SU-DHL-6 (cell line): ENCODE data around the gene IDH3B.

Experiments used
- H2AFZ ChIP-seq: fragments of 200-600 bp; sonication (generic); 2 replicates; pipeline ENCODE4 v1.6.1; 2014; ENCODE audit warnings: low read depth, mild to moderate bottlenecking, moderate library complexity, mixed read lengths, antibody characterized with exemption, low read length; ENCODE audit not compliant: severe bottlenecking
- H3F3A ChIP-seq: fragments of 200-600 bp; shearing (Covaris generic); 2 replicates; pipeline ENCODE4 v1.6.0; 2016; ENCODE audit warnings: antibody characterized with exemption, mild to moderate bottlenecking; ENCODE audit not compliant: insufficient read depth
- H3K27ac ChIP-seq: fragments of 200-600 bp; sonication (generic); 2 replicates; pipeline ENCODE4 v1.5.1; 2016; ENCODE audit warnings: low read depth, mild to moderate bottlenecking, low read length, moderate library complexity, mixed read lengths
- H3K27me3 ChIP-seq: fragments of 200-600 bp; sonication (generic), shearing (Covaris generic); 2 replicates; pipeline ENCODE4 v1.6.0; 2014; ENCODE audit warnings: mild to moderate bottlenecking, low read length
- H3K36me3 ChIP-seq: fragments of 200-600 bp; sonication (generic); 2 replicates; pipeline ENCODE4 v1.6.1; 2014; ENCODE audit warnings: mild to moderate bottlenecking, low read length, mixed read lengths
- H3K4me2 ChIP-seq: fragments of 300-600, 200-600 bp; shearing (Covaris generic), sonication (generic); 2 replicates; pipeline ENCODE4 v1.6.0; 2014; ENCODE audit warnings: low read length, low read depth, mild to moderate bottlenecking; ENCODE audit not compliant: poor library complexity, severe bottlenecking
- H3K4me3 ChIP-seq: fragments of 200-600 bp; sonication (generic); 2 replicates; pipeline ENCODE4 v1.5.1; 2014; ENCODE audit warnings: antibody characterized with exemption, low read length, mild to moderate bottlenecking, mixed read lengths; ENCODE audit not compliant: insufficient read depth, poor library complexity, severe bottlenecking
- H3K79me2 ChIP-seq: fragments of 200-600 bp; sonication (generic); 2 replicates; pipeline ENCODE4 v1.6.1; 2014; ENCODE audit warnings: mild to moderate bottlenecking, low read length, moderate library complexity; ENCODE audit not compliant: insufficient read depth
- H3K9ac ChIP-seq: fragments of 200-600 bp; sonication (generic); 2 replicates; pipeline ENCODE4 v1.7.0; 2014; ENCODE audit warnings: mild to moderate bottlenecking, low read length
- H3K9me2 ChIP-seq: fragments of 200-600 bp; sonication (generic); replicated peaks from 2 replicates; pipeline ENCODE4 v1.6.1; 2014; ENCODE audit warnings: low read length; ENCODE audit not compliant: insufficient read depth
- H3K9me3 ChIP-seq: fragments of 200-600 bp; sonication (generic); 2 replicates; pipeline ENCODE4 v1.6.1; 2014; ENCODE audit warnings: low read length, mixed read lengths; ENCODE audit not compliant: insufficient read depth
- H4K20me1 ChIP-seq: fragments of 200-600 bp; sonication (generic); 2 replicates; pipeline ENCODE4 v1.6.1; 2014; ENCODE audit warnings: low read depth, mild to moderate bottlenecking, antibody characterized with exemption, low read length, moderate library complexity, mixed read lengths
- CTCF ChIP-seq: fragments of 200-600 bp; sonication (generic); IDR thresholded peaks from one replicate; pipeline ENCODE4 v1.5.1; 2017; ENCODE audit warnings: antibody characterized with exemption, mild to moderate bottlenecking, low read length, moderate library complexity; ENCODE audit not compliant: insufficient read depth, poor library complexity, severe bottlenecking
- EZH2phosphoT487 ChIP-seq: fragments of 200-600 bp; sonication (generic), shearing (Covaris generic); conservative IDR thresholded peaks from 2 replicates; pipeline ENCODE4 v1.6.1; 2018; ENCODE audit warnings: mild to moderate bottlenecking, antibody characterized with exemption, low read length, moderate library complexity, mixed read lengths

Gene IDH3B

GRCh38 chr20:2655331-2656116, 8.5 kb downstream of the IDH3B start:
- peaks cover 43% of the 10 kb centered on the region for H3K36me3 ChIP-seq

GRCh38 chr20:2654831-2655230, 9.2 kb downstream of the IDH3B start:
- Histone ChIP-seq H3K9me2 (no peaks in the 10 kb centered on the region), H3K4me2 (no peak overlapping the region), H4K20me1 (peaks cover 24% of the 10 kb centered on the region; the same call in 1 of the 2 replicates), H3K36me3 (peaks cover 43% of the 10 kb centered on the region), H3K79me2 (peaks cover 33% of the 10 kb centered on the region), H3K4me3 (no peak overlapping the region), H3F3A (peaks cover 85% of the 10 kb centered on the region), H3K9me3 (no peaks in the 10 kb centered on the region), H3K27ac (no peak overlapping the region), H2AFZ (no peak overlapping the region), H3K27me3 (no peaks in the 10 kb centered on the region), H3K9ac (peak overlapping the region; percentile 96; the same call in 1 of the 2 replicates)
- TF ChIP-seq EZH2phosphoT487 (no peak), CTCF (no peak)

More at GRCh38 chr20:2655331-2656116, 8.5 kb downstream of the IDH3B start:
- H2AFZ ChIP-seq: no peak overlapping the region
- no peak overlapping the region for H3K4me2 ChIP-seq
- H3K9me2 ChIP-seq: no peaks in the 10 kb centered on the region
- no peak for TF ChIP-seq CTCF
- H3K27me3 ChIP-seq: no peaks in the 10 kb centered on the region
- peaks cover 33% of the 10 kb centered on the region for H3K79me2 ChIP-seq
- no peak overlapping the region for H3K4me3 ChIP-seq
- H3K9ac ChIP-seq: no peak overlapping the region
- peaks cover 79% of the 10 kb centered on the region for H3F3A ChIP-seq
- H3K27ac ChIP-seq: no peak overlapping the region
- H4K20me1 ChIP-seq: peaks cover 24% of the 10 kb centered on the region; the same call in 1 of the 2 replicates
- no peaks in the 10 kb centered on the region for H3K9me3 ChIP-seq

GRCh38 chr20:2654384-2654822, 9.6 kb downstream of the IDH3B start:
- Histone ChIP-seq H3K9ac (peak overlapping the region; percentile 96), H3K79me2 (peaks cover 33% of the 10 kb centered on the region), H3K27me3 (no peaks in the 10 kb centered on the region), H3K4me3 (peak overlapping the region; percentile 96), H3F3A (peaks cover 87% of the 10 kb centered on the region), H2AFZ (no peak overlapping the region), H3K9me2 (no peaks in the 10 kb centered on the region), H3K4me2 (peak overlapping the region; percentile 96), H3K27ac (peak overlapping the region; percentile 93; the same call in 1 of the 2 replicates), H4K20me1 (peaks cover 24% of the 10 kb centered on the region; the same call in 1 of the 2 replicates), H3K36me3 (peaks cover 43% of the 10 kb centered on the region), H3K9me3 (no peaks in the 10 kb centered on the region)
- TF ChIP-seq CTCF (no peak), EZH2phosphoT487 (no peak)
